DND-41 (cell line): ENCODE results near the gene MRM1.

ENCODE experiments used
- ATAC-seq: fragments of 200-7000 bp; cut with Tn5 transposase; 3 replicates; pipeline ENCODE4 v1.9.1; 2021; ENCODE audit warnings: low read depth; ENCODE audit not compliant: insufficient read depth
- DNase-seq: peaks from one replicate; pipeline ENCODE4 v3.0.0-alpha.2; 2020
- H2AFZ ChIP-seq: 2 replicates; pipeline ENCODE4 v1.6.0; 2012; ENCODE audit warnings: low read depth, low read length
- H3K27ac ChIP-seq: 2 replicates; pipeline ENCODE4 v1.5.1; 2012; ENCODE audit warnings: low read length, inconsistent platforms
- H3K27me3 ChIP-seq: fragments of 200-600 bp; sonication (generic); 2 replicates; pipeline ENCODE4 v1.6.0; 2012; ENCODE audit warnings: low read length, mild to moderate bottlenecking, inconsistent platforms; ENCODE audit not compliant: insufficient read depth, poor library complexity
- H3K36me3 ChIP-seq: 2 replicates; pipeline ENCODE4 v1.5.1; 2012; ENCODE audit warnings: low read length, inconsistent platforms; ENCODE audit not compliant: insufficient read depth
- H3K4me1 ChIP-seq: 2 replicates; pipeline ENCODE4 v1.5.1; 2012; ENCODE audit warnings: mild to moderate bottlenecking, low read length; ENCODE audit not compliant: insufficient read depth
- H3K4me2 ChIP-seq: 2 replicates; pipeline ENCODE4 v1.6.0; 2012; ENCODE audit warnings: mild to moderate bottlenecking, moderate library complexity, low read length, inconsistent platforms; ENCODE audit not compliant: insufficient read depth
- H3K4me3 ChIP-seq, 2 experiments: fragments of 200-600 bp in 1 of 2; shearing (Covaris generic) in 1 of 2; 2 replicates each; pipeline ENCODE4 v1.5.1; 2012 to 2016; ENCODE audit warnings: inconsistent platforms in 2 of 2, low read length in 2 of 2, mild to moderate bottlenecking in 2 of 2, low read depth in 1 of 2, moderate library complexity in 1 of 2
- H3K79me2 ChIP-seq: 2 replicates; pipeline ENCODE4 v1.6.0; 2012; ENCODE audit warnings: low read length, inconsistent platforms; ENCODE audit not compliant: insufficient read depth
- H3K9ac ChIP-seq: 2 replicates; pipeline ENCODE4 v1.6.0; 2012; ENCODE audit warnings: low read depth, mild to moderate bottlenecking, inconsistent platforms, low read length, moderate library complexity
- H3K9me3 ChIP-seq: 2 replicates; pipeline ENCODE4 v1.5.1; 2012; ENCODE audit warnings: low read length, moderate library complexity, mild to moderate bottlenecking, inconsistent platforms; ENCODE audit not compliant: insufficient read depth, severe bottlenecking
- H4K20me1 ChIP-seq: 2 replicates; pipeline ENCODE4 v1.6.0; 2012; ENCODE audit warnings: low read length; ENCODE audit not compliant: insufficient read depth
- EZH2 ChIP-seq: IDR thresholded peaks from 3 replicates; pipeline ENCODE4 v1.6.1; 2012; ENCODE audit warnings: borderline replicate concordance, low read depth, mild to moderate bottlenecking, moderate library complexity, low read length, inconsistent platforms; ENCODE audit not compliant: severe bottlenecking
- TF ChIP-seq, protein P1 (sequence below): IDR thresholded peaks from 2 replicates; pipeline ENCODE4 v1.5.1; 2012; ENCODE audit warnings: borderline replicate concordance, low read length, moderate library complexity, mild to moderate bottlenecking; ENCODE audit not compliant: poor library complexity, severe bottlenecking; ENCODE audit errors: extremely low read depth

The MRM1 gene

GRCh38 chr17:36617773-36618172, 16.4 kb downstream of the MRM1 start:
- Histone ChIP-seq H3K27me3 (no peaks in the 10 kb centered on the region), H4K20me1 (no peaks in the 10 kb centered on the region; the same call in 1 of the 2 replicates), H3K27ac (no peak overlapping the region), H2AFZ (no peak overlapping the region), H3K36me3 (no peaks in the 10 kb centered on the region), H3K4me2 (no peak overlapping the region), H3K4me1 (no peaks in the 10 kb centered on the region), H3K9me3 (no peaks in the 10 kb centered on the region), H3K79me2 (no peaks in the 10 kb centered on the region), H3K9ac (no peak overlapping the region), H3K4me3 (no peak overlapping the region)
- ATAC-seq (no peak), DNase-seq (no peak)
- no peak for TF ChIP-seq EZH2
- TF ChIP-seq, protein P1, sequence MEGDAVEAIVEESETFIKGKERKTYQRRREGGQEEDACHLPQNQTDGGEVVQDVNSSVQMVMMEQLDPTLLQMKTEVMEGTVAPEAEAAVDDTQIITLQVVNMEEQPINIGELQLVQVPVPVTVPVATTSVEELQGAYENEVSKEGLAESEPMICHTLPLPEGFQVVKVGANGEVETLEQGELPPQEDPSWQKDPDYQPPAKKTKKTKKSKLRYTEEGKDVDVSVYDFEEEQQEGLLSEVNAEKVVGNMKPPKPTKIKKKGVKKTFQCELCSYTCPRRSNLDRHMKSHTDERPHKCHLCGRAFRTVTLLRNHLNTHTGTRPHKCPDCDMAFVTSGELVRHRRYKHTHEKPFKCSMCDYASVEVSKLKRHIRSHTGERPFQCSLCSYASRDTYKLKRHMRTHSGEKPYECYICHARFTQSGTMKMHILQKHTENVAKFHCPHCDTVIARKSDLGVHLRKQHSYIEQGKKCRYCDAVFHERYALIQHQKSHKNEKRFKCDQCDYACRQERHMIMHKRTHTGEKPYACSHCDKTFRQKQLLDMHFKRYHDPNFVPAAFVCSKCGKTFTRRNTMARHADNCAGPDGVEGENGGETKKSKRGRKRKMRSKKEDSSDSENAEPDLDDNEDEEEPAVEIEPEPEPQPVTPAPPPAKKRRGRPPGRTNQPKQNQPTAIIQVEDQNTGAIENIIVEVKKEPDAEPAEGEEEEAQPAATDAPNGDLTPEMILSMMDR, result no peak

DNA sequence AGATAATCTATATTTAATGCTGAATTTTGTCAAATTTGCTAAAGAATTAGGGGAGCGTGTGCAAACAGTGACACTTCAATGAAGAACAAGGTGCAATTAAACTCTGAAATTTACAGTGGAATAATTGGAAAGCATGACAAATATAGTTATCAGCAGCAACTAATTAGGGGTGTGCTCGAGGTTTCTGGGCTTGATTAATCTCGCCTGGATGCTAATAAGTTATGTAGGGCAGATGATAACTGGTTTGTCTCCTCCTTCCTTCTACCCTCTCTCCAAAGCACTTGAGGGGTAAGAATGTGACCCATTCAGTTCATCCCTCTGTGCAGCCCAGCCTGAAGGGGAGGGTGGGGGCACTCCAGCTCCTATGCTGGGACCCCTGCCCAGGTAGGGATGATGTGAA, 21.9 kb downstream of the MRM1 start:
- H3K4me2 ChIP-seq, result no peak overlapping the region
- no peaks in the 10 kb centered on the region for H3K36me3 ChIP-seq
- no peaks in the 10 kb centered on the region for H3K27me3 ChIP-seq
- no peaks in the 10 kb centered on the region for H3K4me1 ChIP-seq
- no peaks in the 10 kb centered on the region for H4K20me1 ChIP-seq
- DNase-seq (no peak), ATAC-seq (no peak)
- H3K9me3 ChIP-seq, result no peaks in the 10 kb centered on the region
- no peak overlapping the region for H3K9ac ChIP-seq
- H3K27ac ChIP-seq, result no peak overlapping the region
- TF ChIP-seq EZH2, result no peak
- TF ChIP-seq, protein P1, result no peak
- no peak overlapping the region for H3K4me3 ChIP-seq
- no peak overlapping the region for H2AFZ ChIP-seq
- H3K79me2 ChIP-seq, result no peaks in the 10 kb centered on the region

DNA sequence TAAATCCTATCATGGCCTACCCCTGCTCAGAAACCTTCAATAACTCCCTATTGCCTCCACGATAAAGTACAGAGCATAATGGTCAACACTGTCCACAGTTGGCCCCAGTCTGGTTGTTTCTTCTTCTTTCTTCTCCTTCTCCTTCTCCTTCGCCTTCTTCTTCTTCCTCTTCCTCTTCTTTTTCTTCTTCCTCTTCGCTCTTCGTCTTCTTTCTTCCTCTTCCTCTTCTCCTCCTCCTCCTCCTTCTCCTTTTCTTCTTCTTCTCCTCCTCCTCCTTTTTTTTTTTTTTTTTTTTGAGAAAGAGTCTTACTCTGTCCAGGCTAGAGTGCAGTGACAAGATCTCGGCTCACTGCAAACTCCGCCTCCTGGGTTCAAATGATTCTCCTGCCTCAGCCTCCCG, 23.8 kb downstream of the MRM1 start:
- Histone ChIP-seq H3K27me3 (no peaks in the 10 kb centered on the region), H3K9ac (no peak overlapping the region), H3K36me3 (no peaks in the 10 kb centered on the region), H3K4me1 (no peaks in the 10 kb centered on the region), H2AFZ (no peak overlapping the region), H3K79me2 (no peaks in the 10 kb centered on the region), H3K4me2 (no peak overlapping the region), H3K27ac (no peak overlapping the region), H4K20me1 (peaks cover 5% of the 10 kb centered on the region; the same call in 1 of the 2 replicates), H3K9me3 (no peaks in the 10 kb centered on the region), H3K4me3 (no peak overlapping the region)
- no peak for TF ChIP-seq EZH2
- TF ChIP-seq, protein P1, result no peak
- DNase-seq, result no peak
- no peak for ATAC-seq

DNA sequence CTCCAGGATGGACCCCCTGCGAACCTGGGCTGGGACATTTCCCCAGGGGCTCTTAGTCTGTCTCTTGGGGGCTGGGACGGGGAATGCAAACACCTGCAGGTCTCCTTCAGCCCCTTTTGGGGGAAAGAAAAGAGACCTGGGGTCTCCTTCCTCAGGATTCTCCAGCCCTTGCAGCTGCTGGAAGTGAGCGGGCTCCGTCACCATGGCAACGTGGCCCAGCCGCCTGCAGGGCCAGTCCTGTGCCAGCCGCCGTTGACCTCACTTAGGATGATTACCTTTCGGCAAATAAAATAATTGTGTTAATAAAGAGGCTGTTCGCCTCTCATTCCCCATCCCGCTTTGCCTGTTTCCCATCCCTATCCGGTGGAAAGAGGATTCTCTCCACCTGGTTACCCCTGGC, 25.7 kb downstream of the MRM1 start:
- TF ChIP-seq, protein P1, result no peak
- TF ChIP-seq EZH2, result no peak
- DNase-seq (no peak), ATAC-seq (no peak)
- Histone ChIP-seq H2AFZ (no peak overlapping the region), H3K79me2 (no peaks in the 10 kb centered on the region), H3K4me3 (no peak overlapping the region), H3K4me1 (no peaks in the 10 kb centered on the region), H3K9me3 (no peaks in the 10 kb centered on the region), H3K27ac (no peak overlapping the region), H4K20me1 (peaks cover 7% of the 10 kb centered on the region; the same call in 1 of the 2 replicates), H3K36me3 (no peaks in the 10 kb centered on the region), H3K4me2 (no peak overlapping the region), H3K9ac (no peak overlapping the region), H3K27me3 (no peaks in the 10 kb centered on the region)
